Heart right ventricle (tissue), 16 donors: Measurements from ENCODE around the gene C13orf46. TPM values are rescaled to one million over a fixed set of nuclear protein-coding genes. Genes with fewer than 3 reads are reported as not detected.

Experiments used
- ATAC-seq, 8 donors: fragments of 200-7000 bp; cut with Tn5 transposase; one replicate each; pipeline ENCODE4 v1.9.1; 2020; ENCODE audit warnings: mild to moderate bottlenecking in 8 of 8, moderate library complexity in 8 of 8, moderate number of reproducible peaks in 1 of 8
- DNase-seq, 2 donors: peaks; one replicate each; pipeline ENCODE4 v3.0.0-alpha.2; 2020
- H3K27ac ChIP-seq, 10 donors: fragments of 200-600 bp; sonication (generic) in 2 of 10; one replicate each; pipeline versions ENCODE4 v1.5.0 to v1.8.0; 2020 to 2022; ENCODE audit warnings: mild to moderate bottlenecking in 3 of 10
- H3K27me3 ChIP-seq, 7 donors: fragments of 200-600 bp; one replicate each; pipeline ENCODE4 v1.8.0; 2021 to 2022; ENCODE audit warnings: mild to moderate bottlenecking in 2 of 7
- H3K36me3 ChIP-seq, 9 donors: fragments of 200-600 bp; sonication (generic) in 1 of 9; one replicate each; pipeline versions ENCODE4 v1.5.0 to v1.8.0; 2020 to 2022; ENCODE audit warnings: mild to moderate bottlenecking in 2 of 9
- H3K4me1 ChIP-seq, 9 donors: fragments of 200-600 bp; sonication (generic) in 1 of 9; one replicate each; pipeline versions ENCODE4 v1.5.0 to v1.8.0; 2020 to 2022; ENCODE audit warnings: mild to moderate bottlenecking in 4 of 9
- H3K4me3 ChIP-seq, 10 donors: fragments of 200-600 bp; sonication (generic) in 2 of 10; one replicate each; pipeline versions ENCODE4 v1.5.0 to v1.8.0; 2020 to 2022; ENCODE audit warnings: mild to moderate bottlenecking in 7 of 10, moderate library complexity in 2 of 10
- H3K9me3 ChIP-seq, 11 donors: fragments of 200-600 bp in 10 of 11; sonication (generic) in 2 of 11; one replicate each; pipeline versions ENCODE4 v1.5.0 to v1.8.0; 2013 to 2022; ENCODE audit warnings: mild to moderate bottlenecking in 2 of 11, control low read depth in 1 of 11, moderate library complexity in 1 of 11
- WGBS, 2 donors: extraction: QIAGEN DNeasy Blood & Tissue Kit; methylation state at CpG; one replicate each; pipeline ENCODE4 v1.1.7; 2013; ENCODE audit warnings: inconsistent platforms in 1 of 2; 5-methylcytosine and 5-hydroxymethylcytosine counted together
- intact Hi-C, 10 donors: fragments of 100-400 bp; cut with DNase I; formaldehyde crosslinking; loops; one replicate each; pipeline versions ENCODE4 v1.11.1 to v1.14.2; 2022
- polyA plus RNA-seq, 2 donors: library from polyadenylated mRNA; stranded (reverse); fragments of 200-250 nt; gene quantifications; one replicate each; pipeline ENCODE4 v1.2.3, GENCODE V29; 2013
- total RNA-seq, 10 donors: library from RNA; stranded (reverse); fragmentation: NEBNext Ultra II Directional in 3 of 10; extraction: Animal tissue kit (Norgen Biotek cat#: 25700) in 3 of 10; gene quantifications; one replicate each; pipeline versions ENCODE4 v1.2.1 to v1.2.4, GENCODE V29; 2021 to 2023
- TF ChIP-seq, protein P1 (sequence below), 9 donors: fragments of 200-600 bp; sonication (generic) in 2 of 9; IDR thresholded peaks; one replicate each; pipeline versions ENCODE4 v1.5.0 to v1.8.0; 2021 to 2022; ENCODE audit warnings: antibody characterized with exemption in 9 of 9, mild to moderate bottlenecking in 5 of 9, moderate library complexity in 1 of 9
- donor health status: Arrhythmogenic right ventricular cardiomyopathy.
- donor health status: ischemic (EF 13 %, LVEDD 7.1; RV severe dilation, severe dysfunction).
- donor health status: healthy with polysubstance abuse.
- donor health status: DM: no; HTN: yes; CAD: no.
- donor health status: DM: no; HTN: no; CAD: no.
- donor health status: ischemic (EF 25% LVEDD 6.9; RV normal size, moderate dysfunction).
- donor health status: ischemic (EF 25% LVEDD 5.7; RV mildly dilated, moderate dysfunction).
- donor health status: healthy.
- donor health status: DM: yes; HTN: yes; CAD: no.
- donor health status: Ischemic cardiomyopathy.
- donor health status: ischemic (EF 35%, LVEDD 5.7; RV mildly dilated, moderate dysfunction).
- donor health status: nonischemic (EF 11% LVEDD 7.7; RV severe dilation, severe dysfunction).
- donor health status: DM: yes; HTN: yes; CAD: no.
- donor health status: PGD.
- donor health status: ischemic (EF 29% LVEDD 5.4; RV normal size, mild dysfunction).
- donor health status: nonischemic (EF 23%, LVEDD 6.1; RV moderate dilation, normal function).

C13orf46 gene
- total and polyA plus RNA-seq, 12 donors = 0.09 to 0.80 (median 0.23) TPM

DNA sequence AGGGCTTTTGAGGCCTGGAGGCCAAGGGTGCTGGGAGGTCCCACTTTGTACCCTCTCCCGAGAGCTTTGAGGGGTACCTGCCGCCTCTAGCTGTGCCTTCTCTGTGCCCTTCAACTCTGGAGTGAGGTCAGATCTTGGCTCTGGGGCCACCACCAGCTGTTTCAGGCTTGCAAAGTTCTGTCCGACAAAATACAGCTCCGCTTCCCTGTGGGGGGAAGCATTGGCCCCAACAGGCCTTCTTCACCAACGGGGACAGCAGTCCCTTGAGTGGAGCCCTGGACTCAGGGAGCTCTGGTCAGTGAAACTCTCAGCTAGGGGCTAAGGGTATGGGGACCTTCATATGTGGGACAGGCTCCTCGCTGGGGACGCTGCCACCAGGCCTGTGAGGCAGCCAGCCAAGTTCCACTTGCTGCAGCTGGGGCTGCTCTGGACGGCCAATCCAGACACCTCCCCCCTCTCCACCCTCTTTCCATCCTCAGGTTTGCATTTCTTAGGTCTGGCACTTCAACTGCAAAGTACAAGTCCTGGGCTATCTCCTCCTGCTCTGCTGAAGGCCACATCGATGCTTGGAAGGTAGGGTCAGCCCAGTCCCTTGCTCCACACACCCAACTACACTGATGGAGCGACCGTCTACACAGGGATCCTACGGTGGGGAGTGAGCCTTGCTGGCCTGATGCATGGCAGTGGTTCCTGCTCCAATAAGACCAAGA, 46.8 kb downstream of the C13orf46 start:
- Histone ChIP-seq H3K27ac (peak overlapping the region in 8 of 10 donors; percentile 4 to 62 (median 36)), H3K27me3 (no peaks in the 10 kb centered on the region), H3K4me3 (no peak overlapping the region), H3K36me3 (no peaks in the 10 kb centered on the region), H3K9me3 (peaks cover 0 to 7% (median under 1%) of the 10 kb centered on the region in 11 donors), H3K4me1 (peaks cover 12 to 36% (median 30%) of the 10 kb centered on the region in 9 donors)
- WGBS, 2 donors = 61 to 64% methylated on average over 12 of the region's 12 CpGs
- ATAC-seq = peak in 6 of 8 donors; percentile 8 to 34 (median 21)
- intact Hi-C loops = no loop called here
- TF ChIP-seq, protein P1, sequence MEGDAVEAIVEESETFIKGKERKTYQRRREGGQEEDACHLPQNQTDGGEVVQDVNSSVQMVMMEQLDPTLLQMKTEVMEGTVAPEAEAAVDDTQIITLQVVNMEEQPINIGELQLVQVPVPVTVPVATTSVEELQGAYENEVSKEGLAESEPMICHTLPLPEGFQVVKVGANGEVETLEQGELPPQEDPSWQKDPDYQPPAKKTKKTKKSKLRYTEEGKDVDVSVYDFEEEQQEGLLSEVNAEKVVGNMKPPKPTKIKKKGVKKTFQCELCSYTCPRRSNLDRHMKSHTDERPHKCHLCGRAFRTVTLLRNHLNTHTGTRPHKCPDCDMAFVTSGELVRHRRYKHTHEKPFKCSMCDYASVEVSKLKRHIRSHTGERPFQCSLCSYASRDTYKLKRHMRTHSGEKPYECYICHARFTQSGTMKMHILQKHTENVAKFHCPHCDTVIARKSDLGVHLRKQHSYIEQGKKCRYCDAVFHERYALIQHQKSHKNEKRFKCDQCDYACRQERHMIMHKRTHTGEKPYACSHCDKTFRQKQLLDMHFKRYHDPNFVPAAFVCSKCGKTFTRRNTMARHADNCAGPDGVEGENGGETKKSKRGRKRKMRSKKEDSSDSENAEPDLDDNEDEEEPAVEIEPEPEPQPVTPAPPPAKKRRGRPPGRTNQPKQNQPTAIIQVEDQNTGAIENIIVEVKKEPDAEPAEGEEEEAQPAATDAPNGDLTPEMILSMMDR (IDR thresholded peaks at IDR 0.05) = no peak
- peak in 1 of 2 donors; percentile 63 for DNase-seq

DNA sequence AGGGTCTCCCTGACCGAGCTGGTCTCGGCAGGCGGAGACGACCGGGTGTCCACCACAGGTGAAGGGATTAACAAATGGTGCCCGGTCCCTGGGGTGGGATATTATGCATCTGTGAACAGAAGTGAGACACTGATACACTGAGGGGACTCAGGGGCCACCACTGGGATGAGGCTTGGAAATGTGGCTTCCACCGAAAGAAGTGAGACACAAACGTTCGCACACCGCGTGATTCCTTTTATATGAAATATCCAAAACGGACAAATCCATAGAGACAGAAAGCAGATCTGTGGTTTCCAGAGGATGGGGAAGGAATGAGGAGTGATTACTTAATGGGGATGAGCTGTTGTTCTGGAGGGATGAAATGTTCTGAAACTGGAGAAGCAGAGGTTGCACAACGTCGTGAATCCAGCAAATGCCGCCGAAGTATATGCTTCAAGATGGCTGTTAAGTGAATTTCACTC, 47.5 kb downstream of the C13orf46 start:
- TF ChIP-seq, protein P1 (IDR thresholded peaks at IDR 0.05) = no peak
- H3K27me3 ChIP-seq = no peaks in the 10 kb centered on the region
- no peaks in the 10 kb centered on the region for H3K36me3 ChIP-seq
- H3K4me3 ChIP-seq = no peak overlapping the region
- peak in 1 of 8 donors; percentile 16 for ATAC-seq
- WGBS, 2 donors = 81 to 90% methylated on average over 16 of the region's 16 CpGs
- H3K9me3 ChIP-seq = peaks cover 0 to 15% (median 8%) of the 10 kb centered on the region in 11 donors
- DNase-seq = no peak
- H3K4me1 ChIP-seq = peaks cover 12 to 36% (median 30%) of the 10 kb centered on the region in 9 donors
- peak overlapping the region in 6 of 10 donors; percentile 4 to 61 (median 32) for H3K27ac ChIP-seq
- intact Hi-C loops = no loop called here

DNA sequence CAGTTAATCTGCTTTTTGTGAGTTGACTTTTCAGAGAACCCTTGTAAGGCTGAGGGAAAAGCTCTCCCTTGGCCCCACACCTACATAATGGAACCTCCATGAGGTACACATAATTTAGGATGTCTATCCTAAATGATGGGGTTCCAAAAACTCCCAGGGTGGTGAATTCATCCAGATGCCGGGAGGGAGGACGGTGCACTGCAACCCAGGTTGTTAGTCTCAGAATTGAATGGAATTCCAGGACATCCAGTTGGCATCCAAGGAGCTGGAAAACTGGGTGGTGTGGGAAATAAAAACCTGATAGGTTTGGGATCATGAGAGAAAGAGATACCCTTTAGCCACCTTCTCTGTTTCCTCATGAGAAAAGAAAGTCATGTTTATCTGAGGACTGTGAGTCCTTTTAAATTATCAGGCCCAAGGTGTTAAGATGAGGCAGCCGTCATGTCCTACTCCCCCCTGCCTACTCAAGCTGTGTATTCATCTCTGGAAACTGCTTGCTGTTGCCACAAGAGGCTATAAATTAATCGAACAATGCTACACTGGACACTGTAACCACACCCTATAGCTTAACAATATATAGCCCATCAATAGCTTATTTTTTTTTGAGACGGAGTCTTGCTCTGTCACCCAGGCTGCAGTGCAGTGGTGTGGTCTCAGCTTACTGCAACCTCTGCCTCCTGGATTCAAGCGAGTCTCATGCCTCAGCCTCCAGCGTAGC, 49.5 kb downstream of the C13orf46 start:
- no peak for ATAC-seq
- TF ChIP-seq, protein P1 (IDR thresholded peaks at IDR 0.05) = no peak
- 90 to 95% methylated on average over 7 of the region's 7 CpGs for WGBS, 2 donors

DNA sequence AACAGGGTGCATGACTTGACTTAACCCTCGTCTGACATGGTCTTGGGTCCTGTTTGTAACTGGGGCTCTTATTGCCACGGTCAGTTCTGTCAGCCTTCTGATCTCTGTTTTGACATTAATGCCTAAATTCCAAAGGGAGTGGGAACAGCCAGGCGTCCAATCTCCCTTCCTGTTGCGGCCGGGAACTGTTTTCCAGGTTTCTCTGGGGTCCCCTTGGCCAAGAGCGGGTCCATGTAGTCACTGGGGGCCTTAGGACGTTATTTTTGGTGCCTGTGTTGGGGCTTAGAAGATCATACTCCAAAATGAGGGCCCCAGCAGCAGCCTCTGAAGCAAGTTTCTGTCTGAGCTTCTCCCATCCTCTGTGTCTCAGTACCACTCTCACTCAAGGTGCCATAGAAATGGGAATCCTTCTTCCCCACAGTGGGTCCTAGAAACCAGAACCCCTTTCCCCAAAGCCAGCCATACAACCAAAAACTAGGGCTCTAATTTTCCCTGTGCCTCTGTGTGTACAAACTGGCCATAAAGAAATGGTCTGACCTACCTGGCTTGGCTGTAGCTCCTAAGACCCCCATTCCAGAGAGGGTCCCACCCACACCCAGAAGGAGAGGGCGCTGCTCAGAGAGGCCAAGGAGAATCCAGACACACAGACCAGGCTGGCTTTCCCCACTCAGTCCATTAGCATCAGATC, 50.4 kb downstream of the C13orf46 start:
- Histone ChIP-seq H3K9me3 (peaks cover 0 to 22% (median 9%) of the 10 kb centered on the region in 11 donors), H3K27ac (no peak overlapping the region), H3K4me1 (peaks cover 5 to 19% (median 17%) of the 10 kb centered on the region in 9 donors), H3K36me3 (no peaks in the 10 kb centered on the region), H3K4me3 (no peak overlapping the region), H3K27me3 (peaks cover 0 to 6% (median 0%) of the 10 kb centered on the region in 7 donors)
- ATAC-seq (no peak), DNase-seq (no peak)
- TF ChIP-seq, protein P1 (IDR thresholded peaks at IDR 0.05) = no peak
- 66 to 74% methylated on average over 8 of the region's 8 CpGs for WGBS, 2 donors
- intact Hi-C loops = no loop called here

More for the DNA sequence above, 49.5 kb downstream of the C13orf46 start:
- no peak for DNase-seq
- no peak overlapping the region for H3K27ac ChIP-seq
- peaks cover 0 to 2% (median 0%) of the 10 kb centered on the region in 7 donors for H3K27me3 ChIP-seq
- peaks cover 10 to 28% (median 24%) of the 10 kb centered on the region in 9 donors for H3K4me1 ChIP-seq
- H3K9me3 ChIP-seq = peaks cover 0 to 22% (median 9%) of the 10 kb centered on the region in 11 donors
- H3K4me3 ChIP-seq = no peak overlapping the region
- H3K36me3 ChIP-seq = no peaks in the 10 kb centered on the region
- intact Hi-C loops = no loop called here
